HL-60/S4 treated with phorbol 12-myristate 13-acetate at 8.2 ng/mL for 4 days and 3 days (cell line): ENCODE data around the gene NIPAL1.
"Not testable (repeated sequence)": the region's sequence is repeated elsewhere in the genome, so short reads cannot be mapped to it uniquely, and the experiment has no call there.

Experiments used
- in situ Hi-C: fragments of 300-500 bp; cut with MboI; formaldehyde crosslinking; loops from 2 replicates; pipeline ENCODE4 v1.15.0; 2022; ENCODE audit warnings: low sequenced_read_pairs

Gene NIPAL1

DNA sequence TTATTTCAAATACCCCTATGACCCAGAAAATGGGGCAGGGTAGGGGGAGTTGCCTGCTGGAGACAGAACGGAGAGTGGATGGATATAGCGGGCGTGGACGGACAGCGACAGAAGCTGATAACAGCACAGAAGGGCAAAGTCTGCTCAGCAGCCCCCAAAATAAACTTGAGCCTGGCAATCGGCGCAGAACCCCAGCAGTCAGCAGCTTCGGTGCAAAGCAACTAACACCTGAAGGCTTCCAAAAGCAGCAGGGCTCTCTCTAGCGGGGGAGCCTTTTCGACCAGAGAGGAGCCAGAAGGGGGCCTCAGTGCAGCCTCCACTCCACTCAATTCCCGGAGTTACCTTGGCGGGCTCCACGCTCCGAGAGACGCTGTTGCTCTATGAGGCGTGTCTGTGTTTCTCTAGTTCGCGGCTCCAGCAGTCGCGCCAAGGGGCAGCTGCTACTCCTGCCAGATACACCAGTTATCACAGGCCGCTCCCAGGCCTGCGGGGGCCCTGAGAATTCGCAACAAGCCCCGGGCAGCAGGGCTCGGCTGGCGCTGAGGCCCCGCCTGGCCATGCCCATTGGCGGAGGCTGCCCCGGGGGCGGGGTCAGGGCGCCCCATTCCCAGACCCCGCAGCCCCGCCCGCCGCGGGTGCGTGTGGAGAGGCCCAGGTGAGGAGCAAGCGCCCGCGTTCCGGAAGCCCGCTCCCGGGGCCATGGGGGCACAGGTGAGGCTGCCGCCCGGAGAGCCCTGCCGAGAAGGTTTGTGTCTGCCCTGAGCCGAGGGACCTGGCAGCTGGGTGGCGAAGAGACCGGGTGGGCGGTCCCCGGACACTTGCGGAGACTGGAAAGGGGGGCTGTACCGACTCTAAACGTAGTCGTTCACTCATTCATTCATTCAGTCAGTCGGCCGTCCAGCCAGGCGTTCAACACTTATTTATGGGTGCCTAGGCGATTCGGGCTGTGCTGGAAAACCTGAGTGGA lies at the start of gene NIPAL1, which contains the start of gene CNGA1:
Gene NIPAL1, plus strand, starts transcription at position 632 of the 967 bp plus-strand sequence. Its CDS starts 68 bp downstream, at position 700.
Gene CNGA1, minus strand, starts transcription at position 541 of the 967 bp plus-strand sequence. CDS start 63,992 bp downstream, outside the sequence.
- in situ Hi-C loops: no loop called here

DNA sequence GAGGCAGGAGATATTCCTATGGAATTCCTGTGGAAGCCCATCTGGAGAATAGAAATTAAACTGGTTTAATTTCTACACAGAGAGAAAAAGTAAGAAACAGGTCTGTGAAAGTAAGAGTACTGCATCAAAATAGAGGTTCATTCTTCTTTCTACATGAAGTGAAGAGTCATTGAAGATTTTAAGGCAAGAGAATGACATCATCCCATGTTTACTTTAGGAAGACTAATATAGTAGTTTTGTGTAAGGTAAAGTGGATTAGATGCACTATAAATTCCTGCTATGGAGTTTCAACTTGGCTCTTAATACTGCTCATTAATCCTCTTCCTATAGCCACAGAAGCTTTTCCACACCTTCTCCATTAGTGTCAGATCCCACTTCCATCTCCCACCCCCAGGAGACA lies 47.7 kb upstream of the NIPAL1 start:
- in situ Hi-C loops: no loop called here

DNA sequence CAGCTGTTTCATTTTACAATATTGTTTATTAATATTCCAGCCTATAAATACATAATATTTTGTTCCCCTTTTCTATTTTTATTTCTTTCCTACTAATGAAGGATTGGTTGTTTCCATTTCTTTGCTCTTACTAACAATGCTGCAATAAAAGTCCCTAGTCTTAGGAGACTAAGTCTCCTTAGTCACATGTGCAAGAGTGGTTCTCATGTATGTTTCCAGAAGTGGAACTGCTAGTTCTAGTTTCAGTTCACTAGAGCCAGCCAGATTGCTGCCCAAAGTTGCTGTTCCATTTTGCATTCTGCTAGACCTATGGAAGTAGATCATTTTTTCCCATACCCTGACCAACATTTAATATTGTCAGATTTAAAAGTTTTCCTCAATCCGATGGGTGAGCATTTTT lies 44.4 kb upstream of the NIPAL1 start:
- in situ Hi-C loops: no loop called here

DNA sequence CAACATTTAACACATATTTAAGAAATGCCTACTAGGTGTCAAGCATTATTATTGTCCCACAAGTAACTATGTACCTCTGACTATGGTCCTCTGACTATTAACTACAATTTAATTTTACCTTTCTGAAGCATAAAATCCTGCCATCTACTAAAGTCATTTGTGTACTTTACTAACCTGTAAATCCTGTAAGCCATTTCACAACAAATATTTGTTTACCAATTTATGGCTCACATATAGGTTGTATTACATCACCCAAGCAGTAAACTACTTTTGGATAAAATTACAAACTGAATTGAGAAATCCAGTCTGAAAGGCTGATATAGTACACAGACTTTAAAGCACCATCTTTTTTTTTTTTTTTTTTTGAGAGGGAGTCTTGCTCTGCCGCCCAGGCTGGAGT lies 43.9 kb upstream of the NIPAL1 start:
- in situ Hi-C loops: no loop called here

DNA sequence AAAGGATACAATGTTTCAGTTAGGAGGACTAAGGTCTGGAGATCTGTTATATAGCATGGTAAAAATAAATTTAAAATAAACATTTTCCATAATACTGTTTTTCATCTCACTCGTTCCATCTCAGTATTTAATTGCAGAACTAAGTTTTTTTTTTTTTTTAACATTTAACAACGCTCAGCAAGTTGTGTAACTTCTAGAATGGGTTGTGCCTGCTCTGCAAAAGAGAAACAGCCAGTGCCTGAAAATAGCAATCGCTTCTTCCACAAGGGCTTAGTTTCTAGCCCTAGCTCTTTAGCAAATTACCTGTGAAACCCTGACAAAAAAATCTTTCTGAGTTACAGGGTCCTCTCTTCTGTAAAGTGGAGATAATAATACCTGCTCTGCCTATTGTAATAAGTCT lies 42.0 kb upstream of the NIPAL1 start:
- in situ Hi-C loops: no loop called here

DNA sequence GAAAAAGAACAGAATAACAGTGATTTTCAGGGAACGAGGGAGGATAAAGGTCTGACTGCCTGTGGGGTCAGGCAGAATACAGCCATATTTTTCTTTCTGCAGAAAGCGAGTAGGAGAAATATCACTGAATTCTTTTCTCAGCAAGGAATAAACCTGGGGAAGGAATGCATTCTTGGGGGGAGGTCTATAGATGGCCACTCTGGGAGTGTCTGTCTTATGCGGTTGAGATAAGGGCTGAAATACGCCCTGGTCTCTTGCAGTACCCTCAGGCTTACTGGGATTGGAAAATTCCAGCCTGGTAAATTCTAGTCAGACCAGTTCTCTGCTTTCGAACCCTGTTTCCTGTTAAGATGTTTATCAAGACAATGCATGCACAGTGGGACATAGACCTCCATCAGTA lies 26.4 kb upstream of the NIPAL1 start:
- in situ Hi-C loops: no loop called here

DNA sequence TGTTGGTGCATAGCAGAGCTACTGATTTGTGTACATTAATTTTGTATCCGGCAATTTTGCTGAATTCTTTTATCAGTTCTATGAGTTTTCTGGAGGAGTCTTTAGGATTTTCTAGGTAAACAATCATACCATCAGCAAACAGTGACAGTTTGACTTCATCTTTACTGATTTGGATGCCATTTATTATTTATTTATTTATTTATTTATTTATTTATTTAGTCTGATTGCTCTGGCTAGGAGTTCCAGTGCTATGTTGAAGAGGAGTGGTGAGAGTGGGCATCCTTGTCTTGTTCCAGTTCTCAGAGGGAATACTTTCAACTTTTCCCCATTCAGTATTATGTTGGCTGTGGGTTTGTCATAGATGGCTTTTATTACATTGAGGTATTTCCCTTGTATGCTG lies 24.1 kb upstream of the NIPAL1 start:
- in situ Hi-C loops: not testable (repeated sequence)

GRCh38 chr4:47996021-47996420 lies 20.6 kb upstream of the NIPAL1 start:
- in situ Hi-C loops: no loop called here

- in situ Hi-C loops: no loop called here
Observed at GRCh38 chr4:48002267-48002666, 14.3 kb upstream of the NIPAL1 start.

- in situ Hi-C loops: not testable (repeated sequence)
Observed at GRCh38 chr4:48003568-48003967, 13.0 kb upstream of the NIPAL1 start.

DNA sequence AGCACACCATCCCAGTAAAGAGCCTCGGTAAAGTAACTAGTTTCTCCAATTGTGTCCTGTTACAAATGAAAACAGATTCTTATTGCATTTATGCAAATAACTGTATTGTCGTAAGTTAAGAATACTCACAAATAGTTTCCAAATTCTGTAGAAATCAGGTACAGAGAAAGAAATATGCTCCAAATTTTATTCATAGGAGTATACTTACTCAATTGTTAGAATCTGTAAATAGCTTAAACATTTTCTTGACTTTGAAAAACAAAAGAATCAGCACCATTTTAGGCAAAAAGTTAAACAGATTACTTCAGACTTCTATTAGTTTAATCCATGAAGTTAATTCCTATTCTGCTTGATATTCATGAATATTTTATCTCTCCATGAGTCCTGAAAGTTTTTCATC lies 10.8 kb upstream of the NIPAL1 start:
- in situ Hi-C loops: no loop called here

- in situ Hi-C loops: no loop called here
Observed at GRCh38 chr4:48008021-48008596, 8.5 kb upstream of the NIPAL1 start.

DNA sequence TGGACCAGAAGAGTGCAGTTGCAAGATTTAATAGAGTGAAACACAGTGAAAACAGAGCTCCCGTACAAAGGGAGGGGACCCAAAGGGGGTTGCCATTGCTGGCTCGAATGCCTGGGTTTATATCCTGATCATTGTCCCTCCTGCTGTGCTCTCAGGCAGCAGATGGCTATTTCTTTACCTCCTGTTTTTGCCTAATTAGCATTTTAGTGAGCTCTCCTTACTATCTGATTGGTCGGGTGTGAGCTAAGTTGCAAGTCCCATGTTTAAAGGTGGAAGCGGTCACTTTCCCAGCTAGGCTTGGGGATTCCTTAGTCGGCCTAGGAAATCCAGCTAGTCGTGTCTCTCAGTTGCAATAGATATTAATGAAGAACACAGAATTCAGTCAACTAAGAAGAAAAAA lies 5.7 kb upstream of the NIPAL1 start:
- in situ Hi-C loops: not testable (repeated sequence)

DNA sequence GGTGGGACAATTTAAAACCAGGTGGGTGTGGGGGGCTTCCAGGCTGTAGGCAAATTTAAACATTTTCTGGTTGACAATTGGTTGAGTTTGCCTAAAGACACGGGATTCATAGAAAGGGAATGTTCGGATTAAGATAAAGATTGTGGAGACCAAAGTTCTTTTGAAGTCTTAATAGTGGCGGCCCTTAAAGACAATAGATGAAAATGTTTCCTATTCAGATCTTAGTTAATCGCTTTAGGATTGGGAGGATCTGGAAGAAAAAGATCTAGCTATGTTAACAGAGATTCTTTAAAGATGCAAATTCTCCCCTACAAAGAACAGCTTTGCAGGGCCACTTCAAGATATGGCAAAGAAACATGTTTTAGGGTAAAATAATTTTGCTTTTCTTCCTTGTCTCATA lies 4.8 kb upstream of the NIPAL1 start:
- in situ Hi-C loops: no loop called here

GRCh38 chr4:48012824-48013223 lies 3.7 kb upstream of the NIPAL1 start:
- in situ Hi-C loops: no loop called here

- in situ Hi-C loops: no loop called here
Observed at GRCh38 chr4:48015216-48015615, 1.4 kb upstream of the NIPAL1 start.

- in situ Hi-C loops: no loop called here
Observed at GRCh38 chr4:48015678-48016077, 894 bp upstream of the NIPAL1 start.

GRCh38 chr4:48017108-48017571 lies 568 bp downstream of the NIPAL1 start:
- in situ Hi-C loops: no loop called here

- in situ Hi-C loops: no loop called here
Observed at GRCh38 chr4:48018112-48018511, 1.5 kb downstream of the NIPAL1 start.

DNA sequence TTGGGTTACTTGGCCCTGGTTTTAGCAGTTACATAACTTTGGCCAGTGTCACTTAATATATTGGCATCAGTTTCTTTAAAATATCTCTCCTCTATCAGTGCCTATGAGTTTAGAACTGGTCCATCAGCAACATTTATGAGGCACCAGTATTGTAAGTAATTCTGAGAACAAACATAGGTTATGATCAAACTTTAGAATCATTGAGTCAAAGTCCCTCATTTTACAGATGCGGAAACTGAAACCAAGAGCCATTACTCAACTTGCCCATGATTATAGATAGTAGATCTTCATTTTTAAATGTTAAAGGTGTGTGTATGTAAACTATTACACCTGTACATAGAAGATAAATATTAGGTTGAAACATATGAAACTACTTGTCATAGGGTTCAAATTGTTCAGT lies 4.5 kb downstream of the NIPAL1 start:
- in situ Hi-C loops: no loop called here

GRCh38 chr4:48022192-48022799 lies 5.7 kb downstream of the NIPAL1 start:
- in situ Hi-C loops: no loop called here

- in situ Hi-C loops: no loop called here
Observed at GRCh38 chr4:48024522-48024921, 8.0 kb downstream of the NIPAL1 start.
